Measurements from ENCODE around the gene SYT8.
"Not testable (repeated sequence)": the region's sequence is repeated elsewhere in the genome, so short reads cannot be mapped to it uniquely, and the experiment has no call there.

Gene SYT8

GRCh38 chr11:1872267-1872985, 37.6 kb downstream of the SYT8 start:
- peaks cover 60% of the 10 kb centered on the region for H3K4me1 Mint-ChIP-seq (ENCODE audit: low read depth)
- H3K27ac Mint-ChIP-seq = peak overlapping the region; percentile 23
- H3K36me3 Mint-ChIP-seq (ENCODE audit: low read depth) = peaks cover 2% of the 10 kb centered on the region

GRCh38 chr11:1873048-1873812, 38.4 kb downstream of the SYT8 start:
- Mint-ChIP-seq H3K36me3 (ENCODE audit: low read depth) (peaks cover 2% of the 10 kb centered on the region), H3K27ac (peak overlapping the region; percentile 55), H3K9me3 (no peaks in the 10 kb centered on the region), H3K4me1 (ENCODE audit: low read depth) (peaks cover 59% of the 10 kb centered on the region), H3K4me3 (no peak overlapping the region), H3K27me3 (no peaks in the 10 kb centered on the region)
- no peak for DNase-seq

More at GRCh38 chr11:1872267-1872985, 37.6 kb downstream of the SYT8 start:
- no peak overlapping the region for H3K4me3 Mint-ChIP-seq
- no peaks in the 10 kb centered on the region for H3K9me3 Mint-ChIP-seq
- H3K27me3 Mint-ChIP-seq = no peaks in the 10 kb centered on the region
- DNase-seq = peak; percentile 27

DNA sequence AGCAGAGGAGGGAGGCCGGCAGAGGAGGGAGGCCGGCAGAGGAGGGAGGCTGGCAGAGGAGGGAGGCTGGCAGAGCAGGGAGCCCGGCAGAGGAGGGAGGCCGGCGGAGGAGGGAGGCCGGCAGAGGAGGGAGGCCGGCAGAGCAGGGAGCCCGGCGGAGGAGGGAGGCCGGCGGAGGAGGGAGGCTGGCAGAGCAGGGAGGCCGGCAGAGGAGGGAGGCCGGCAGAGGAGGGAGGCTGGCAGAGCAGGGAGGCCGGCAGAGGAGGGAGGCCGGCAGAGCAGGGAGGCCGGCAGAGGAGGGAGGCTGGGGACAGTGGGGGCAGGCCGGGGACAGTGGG, 39.0 kb downstream of the SYT8 start:
- H3K36me3 Mint-ChIP-seq (ENCODE audit: low read depth); DNase-seq; H3K4me3 Mint-ChIP-seq; H3K27me3 Mint-ChIP-seq; H3K9me3 Mint-ChIP-seq: not testable (repeated sequence)
- Mint-ChIP-seq H3K4me1 (ENCODE audit: low read depth) (peaks cover 58% of the 10 kb centered on the region), H3K27ac (peak overlapping the region; percentile 55)

DNA sequence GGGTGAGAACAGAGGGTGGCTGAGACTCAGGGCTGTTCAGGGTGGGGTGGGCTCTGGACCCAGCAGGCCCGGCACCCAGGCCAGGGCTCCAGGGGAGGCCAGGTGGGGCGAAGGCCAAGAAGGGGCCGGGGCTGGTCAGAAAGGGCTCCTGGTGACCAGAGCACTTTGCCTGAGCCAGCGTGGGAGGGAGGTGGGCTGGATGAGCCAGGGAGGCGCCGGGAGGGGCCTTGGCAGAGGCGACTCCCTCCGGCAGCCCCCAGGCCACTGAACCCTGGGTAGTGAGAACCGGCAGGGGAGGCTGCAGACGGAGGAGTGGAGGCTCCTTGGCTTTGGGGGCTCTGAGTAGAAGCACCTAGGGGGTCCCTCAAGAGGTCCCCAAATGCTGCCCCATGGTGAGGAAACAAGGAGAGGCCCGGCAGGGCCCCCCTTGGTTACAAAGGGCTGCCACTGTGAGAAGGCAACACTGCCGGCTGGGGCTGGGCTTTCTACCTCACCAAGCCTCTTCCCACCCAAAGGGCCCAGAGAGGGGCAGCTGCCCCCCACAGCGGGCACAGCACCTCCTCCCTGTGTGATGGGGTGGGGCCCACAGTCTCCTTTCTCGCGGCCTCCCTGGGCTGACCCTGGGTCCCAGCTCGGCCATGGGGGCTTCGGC, 39.8 kb downstream of the SYT8 start:
- H3K27ac Mint-ChIP-seq; H3K36me3 Mint-ChIP-seq (ENCODE audit: low read depth); H3K27me3 Mint-ChIP-seq; H3K4me3 Mint-ChIP-seq; H3K9me3 Mint-ChIP-seq: not testable (repeated sequence)
- H3K4me1 Mint-ChIP-seq (ENCODE audit: low read depth) = peaks cover 50% of the 10 kb centered on the region
- peak; percentile 28 for DNase-seq

GRCh38 chr11:1875093-1875850, 40.5 kb downstream of the SYT8 start:
- Mint-ChIP-seq H3K27ac (peak overlapping the region; percentile 57), H3K36me3 (ENCODE audit: low read depth) (peaks cover 5% of the 10 kb centered on the region), H3K4me3 (no peak overlapping the region)

DNA sequence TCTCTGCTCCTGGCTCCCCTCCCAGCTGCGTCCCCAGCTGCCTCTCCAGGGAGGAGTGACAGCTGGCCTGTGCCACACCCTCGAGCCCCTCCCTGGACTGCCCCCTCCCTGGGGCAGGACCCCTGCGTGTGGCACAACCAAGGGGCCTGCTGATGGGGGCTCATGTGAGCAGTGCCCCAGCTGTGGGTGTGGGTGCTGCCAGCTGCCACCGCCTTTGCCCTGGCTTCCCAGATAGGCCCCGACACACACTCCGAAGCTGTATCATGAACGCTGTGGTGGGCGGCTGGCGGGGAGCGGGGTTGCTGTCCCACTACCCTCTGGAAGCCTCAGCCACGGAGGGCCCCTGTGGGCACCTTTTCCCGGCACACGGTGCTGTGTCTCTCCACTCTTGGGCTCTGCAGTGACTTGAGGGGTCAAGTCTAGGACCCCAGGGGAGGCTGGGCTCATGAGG, 41.1 kb downstream of the SYT8 start:
- H3K4me1 Mint-ChIP-seq (ENCODE audit: low read depth) = peaks cover 44% of the 10 kb centered on the region
- H3K4me3 Mint-ChIP-seq; H3K27me3 Mint-ChIP-seq; H3K27ac Mint-ChIP-seq; DNase-seq; H3K36me3 Mint-ChIP-seq (ENCODE audit: low read depth); H3K9me3 Mint-ChIP-seq: not testable (repeated sequence)

More at GRCh38 chr11:1875093-1875850, 40.5 kb downstream of the SYT8 start:
- Mint-ChIP-seq H3K9me3 (no peaks in the 10 kb centered on the region), H3K27me3 (no peaks in the 10 kb centered on the region), H3K4me1 (ENCODE audit: low read depth) (peaks cover 47% of the 10 kb centered on the region)
- DNase-seq = peak; percentile 35

- Mint-ChIP-seq H3K27ac (no peak overlapping the region), H3K4me1 (ENCODE audit: low read depth) (peaks cover 40% of the 10 kb centered on the region)
- DNase-seq = peak; percentile 52
Observed at GRCh38 chr11:1876361-1877063, 41.7 kb downstream of the SYT8 start.

GRCh38 chr11:1877211-1878136, 42.7 kb downstream of the SYT8 start:
- H3K9me3 Mint-ChIP-seq = no peaks in the 10 kb centered on the region
- DNase-seq = peak; percentile 29
- peaks cover 5% of the 10 kb centered on the region for H3K36me3 Mint-ChIP-seq (ENCODE audit: low read depth)
- peaks cover 31% of the 10 kb centered on the region for H3K4me1 Mint-ChIP-seq (ENCODE audit: low read depth)
- H3K27ac Mint-ChIP-seq = no peak overlapping the region
- H3K4me3 Mint-ChIP-seq = no peak overlapping the region
- H3K27me3 Mint-ChIP-seq = no peaks in the 10 kb centered on the region

More at GRCh38 chr11:1876361-1877063, 41.7 kb downstream of the SYT8 start:
- Mint-ChIP-seq H3K4me3 (no peak overlapping the region), H3K36me3 (ENCODE audit: low read depth) (peaks cover 5% of the 10 kb centered on the region), H3K9me3 (no peaks in the 10 kb centered on the region), H3K27me3 (no peaks in the 10 kb centered on the region)

DNA sequence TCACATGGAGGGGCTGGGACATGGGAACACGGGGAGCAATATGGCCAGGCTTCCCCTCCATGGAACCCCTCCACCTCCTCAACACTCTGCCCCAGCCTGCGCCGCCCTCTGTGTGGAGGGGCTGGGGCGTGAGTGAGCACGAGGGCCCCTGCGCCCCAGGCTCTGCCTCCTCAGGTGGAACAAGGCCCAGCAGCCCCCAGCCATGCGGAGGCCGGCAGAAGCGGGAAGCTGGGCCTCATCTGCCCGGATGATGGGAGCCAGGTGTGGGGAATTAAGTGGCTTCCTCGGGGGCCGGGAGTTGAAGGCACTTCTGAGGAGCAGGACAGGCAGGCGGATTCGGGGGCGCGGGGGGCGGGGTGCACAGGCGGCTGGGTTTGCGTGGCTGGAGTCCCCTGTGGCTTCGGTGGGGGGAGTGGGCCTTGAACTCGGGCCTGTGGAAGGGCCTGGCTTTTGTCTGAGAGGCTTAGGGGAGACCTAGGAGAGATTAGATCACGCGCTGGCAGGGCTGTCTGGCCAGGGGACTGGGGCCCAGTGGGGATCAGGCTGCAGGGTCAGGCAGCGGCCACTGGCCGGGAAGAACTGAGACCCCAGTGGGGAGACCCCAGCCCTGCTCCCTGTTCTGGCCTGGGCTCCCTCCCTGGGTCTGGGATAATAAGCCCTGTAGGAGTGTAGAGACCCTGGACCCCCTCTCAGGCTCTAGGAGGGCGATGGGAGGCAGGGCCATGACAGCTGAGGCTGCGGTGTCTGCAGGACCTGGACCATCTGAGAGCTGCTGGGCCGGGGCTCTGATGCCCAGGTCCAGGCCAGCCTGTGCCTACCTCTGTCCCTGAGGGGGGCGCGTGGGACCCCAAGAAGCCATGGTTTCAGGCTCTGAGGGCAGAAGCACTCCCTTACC, 43.6 kb downstream of the SYT8 start:
- Mint-ChIP-seq H3K36me3 (ENCODE audit: low read depth) (peaks cover 5% of the 10 kb centered on the region), H3K4me3 (no peak overlapping the region), H3K9me3 (no peaks in the 10 kb centered on the region), H3K27me3 (no peaks in the 10 kb centered on the region), H3K27ac (no peak overlapping the region), H3K4me1 (ENCODE audit: low read depth) (peaks cover 26% of the 10 kb centered on the region)
- DNase-seq = peak; percentile 27

DNA sequence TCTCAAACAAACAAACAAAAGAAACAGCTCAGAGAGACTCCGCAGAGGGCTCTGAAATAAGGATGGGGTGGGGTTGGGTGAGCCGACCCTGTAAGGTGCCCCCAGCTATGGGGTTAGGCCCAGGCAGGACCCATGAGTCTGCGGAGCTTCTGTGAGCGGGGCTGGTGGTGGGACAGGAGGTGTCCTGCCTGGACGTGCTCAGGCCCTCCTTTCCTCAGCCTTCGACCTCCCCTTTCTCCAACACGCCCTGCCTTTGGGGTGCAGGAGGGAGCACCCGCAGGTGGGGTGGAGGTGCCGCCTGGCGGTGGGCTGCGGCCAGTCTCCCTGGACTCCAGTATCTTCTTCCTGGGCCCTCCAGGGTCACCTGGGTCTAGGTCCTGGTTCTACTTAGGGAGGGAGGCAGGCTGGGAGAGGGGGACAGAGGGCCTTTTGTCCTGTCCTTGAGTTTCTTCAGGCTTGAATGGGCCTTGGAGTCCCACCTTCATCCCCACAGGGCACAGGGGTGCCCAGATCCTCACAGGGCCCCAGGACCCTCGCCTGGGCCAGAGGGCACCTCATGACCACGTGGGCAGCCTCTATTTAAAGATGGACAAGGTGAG, 44.7 kb downstream of the SYT8 start:
- peaks cover 5% of the 10 kb centered on the region for H3K36me3 Mint-ChIP-seq (ENCODE audit: low read depth)
- no peaks in the 10 kb centered on the region for H3K9me3 Mint-ChIP-seq
- peak; percentile 30 for DNase-seq
- H3K4me3 Mint-ChIP-seq = no peak overlapping the region
- H3K27me3 Mint-ChIP-seq = no peaks in the 10 kb centered on the region
- peaks cover 24% of the 10 kb centered on the region for H3K4me1 Mint-ChIP-seq (ENCODE audit: low read depth)
- no peak overlapping the region for H3K27ac Mint-ChIP-seq

DNA sequence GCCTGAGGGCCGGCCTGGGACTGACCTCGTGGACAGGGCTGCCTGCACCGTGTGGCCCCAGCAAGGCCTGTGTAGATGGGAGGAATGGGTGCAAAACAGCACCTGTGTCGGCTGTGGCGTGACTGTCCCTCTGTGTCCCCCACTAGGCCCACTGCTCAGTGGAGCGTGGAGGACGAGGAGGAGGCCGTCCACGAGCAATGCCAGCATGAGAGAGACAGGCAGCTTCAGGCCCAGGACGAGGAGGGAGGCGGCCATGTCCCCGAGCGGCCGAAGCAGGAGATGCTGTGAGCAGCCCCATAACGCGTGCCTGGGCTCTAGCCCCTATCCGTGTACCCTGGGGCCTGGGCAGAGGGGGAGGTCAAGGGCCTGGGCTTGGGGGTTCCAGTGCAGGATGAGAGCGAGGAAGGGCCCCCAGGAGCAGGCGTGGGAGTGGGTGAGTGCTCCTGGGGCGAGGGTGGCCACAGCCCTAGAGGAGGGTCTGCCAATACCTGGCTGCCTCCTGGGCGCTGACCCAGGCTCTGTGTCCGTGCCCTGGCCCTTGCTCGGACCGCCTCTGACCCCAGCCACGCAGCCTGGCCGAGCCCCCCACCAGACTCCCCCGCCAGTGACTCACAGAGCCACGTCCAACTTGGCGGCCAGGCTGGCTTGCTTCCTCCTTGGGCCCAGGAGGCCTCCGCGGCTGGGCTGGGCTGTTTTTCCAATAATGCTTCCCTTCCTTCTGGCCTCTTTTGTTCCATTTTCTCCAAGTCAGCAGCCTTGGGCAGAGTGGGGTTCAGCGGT, 45.3 kb downstream of the SYT8 start:
- peak; percentile 30 for DNase-seq
- no peak overlapping the region for H3K4me3 Mint-ChIP-seq
- H3K27me3 Mint-ChIP-seq = no peaks in the 10 kb centered on the region
- H3K4me1 Mint-ChIP-seq (ENCODE audit: low read depth) = peaks cover 24% of the 10 kb centered on the region
- H3K27ac Mint-ChIP-seq = peak overlapping the region; percentile 24
- no peaks in the 10 kb centered on the region for H3K9me3 Mint-ChIP-seq
- peaks cover 5% of the 10 kb centered on the region for H3K36me3 Mint-ChIP-seq (ENCODE audit: low read depth)

All from activated T-cell treated with anti-CD3 and anti-CD28 coated beads, Interleukin-2, amount 50 U/mL, for 24 hours (primary cell).